ENCODE data around the gene TAF10. TPM values are rescaled to one million over a fixed set of nuclear protein-coding genes. Genes with fewer than 3 reads are reported as not detected.

Gene TAF10
- total and polyA plus RNA-seq, 2 of the 13 experiments (the other 11 are each of a cell fraction or from before 2014, with no cell fraction given) = 71.3 to 134 TPM

- 0 out of 4 replicates have a peak, but pooled peaks of 1 of the 2 experiments have one; percentile 24 for TF ChIP-seq REST (IDR thresholded peaks at IDR 0.05; ENCODE audit: borderline replicate concordance in 1 of 2, low read depth in 1 of 2, low read length in 2 of 2)
- peak; percentile 67 for TF ChIP-seq ATF7-NPFF (CRISPR knock-in tag; IDR thresholded peaks at IDR 0.05; ENCODE audit: low read depth)
- TF ChIP-seq ZNF800 (CRISPR knock-in tag; IDR thresholded peaks at IDR 0.05) = no peak
- 0 out of 2 replicates have a peak, but pooled peaks have one; percentile 67 for TF ChIP-seq TIGD3 (CRISPR knock-in tag; IDR thresholded peaks at IDR 0.05; ENCODE audit: borderline replicate concordance)
- TF ChIP-seq KIAA2018 (CRISPR knock-in tag; IDR thresholded peaks at IDR 0.05; ENCODE audit: borderline replicate concordance) = 0 out of 2 replicates have a peak, but pooled peaks have one; percentile 66
- peak; percentile 87 for TF ChIP-seq SAP130 (CRISPR knock-in tag; IDR thresholded peaks at IDR 0.05; ENCODE audit: low read depth)
- TF ChIP-seq ZNF691 (CRISPR knock-in tag; IDR thresholded peaks at IDR 0.05; ENCODE audit: borderline replicate concordance, low read depth) = peak; percentile 91
- no peak for TF ChIP-seq ZFAT (CRISPR knock-in tag; conservative IDR thresholded peaks at IDR 0.05)
These were observed at the start of gene TAF10 (continued) for GRCh38 chr11:6612213-6613041.

All from HepG2 (cell line).